Stimulated activated CD4-positive, alpha-beta T cell treated with anti-CD3 and anti-CD28 coated beads, Interleukin-12 subunit alpha, Interleukin-12 subunit beta, amount 100 ng/mL, for 48 hours (primary cell): ENCODE data around the gene PIGU.
"Not testable (repeated sequence)": the region's sequence is repeated elsewhere in the genome, so short reads cannot be mapped to it uniquely, and the experiment has no call there.

ENCODE experiments used
- DNase-seq, 3 donors: peaks; one replicate each; pipeline ENCODE4 v3.0.0-alpha.2; 2020; ENCODE audit warnings: low read depth in 2 of 3, low spot score in 1 of 3

Gene PIGU

GRCh38 chr20:34516247-34517113, 160.4 kb downstream of the PIGU start, which contains the start of gene DYNLRB1:
Gene DYNLRB1, plus strand, starts transcription at chr20:34516422. Its CDS starts 37 bp downstream, at chr20:34516459.
- peak; percentile 89 to 95 (median 93) for DNase-seq

- DNase-seq = peak; percentile 48 to 59 (median 57)
Observed at GRCh38 chr20:34515484-34516246, 161.2 kb downstream of the PIGU start.

- no peak for DNase-seq
Observed at GRCh38 chr20:34514897-34515483, 161.9 kb downstream of the PIGU start.

GRCh38 chr20:34514034-34514433, 162.9 kb downstream of the PIGU start:
- not testable (repeated sequence) for DNase-seq

DNA sequence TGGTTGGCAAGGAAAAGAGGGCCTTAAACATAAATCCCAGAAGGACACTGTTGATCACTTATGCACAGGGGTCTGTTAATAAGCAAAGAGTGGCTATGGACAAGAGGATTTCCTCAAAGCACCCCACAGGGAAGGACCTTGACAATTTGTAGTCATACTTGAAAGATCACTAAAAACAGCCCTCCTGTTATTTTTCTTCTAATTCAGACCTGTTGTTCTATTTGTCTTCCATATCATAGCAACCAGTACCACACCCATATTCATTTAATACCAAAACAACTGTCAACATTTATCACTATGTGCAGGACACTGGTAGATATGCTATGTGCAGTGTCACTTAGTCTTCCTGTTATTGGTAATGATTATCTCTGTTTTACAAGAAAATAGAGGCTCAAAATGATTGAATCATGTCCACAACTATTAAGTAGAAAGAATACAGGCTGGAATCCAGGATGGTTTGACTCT, 163.9 kb downstream of the PIGU start:
- no peak for DNase-seq

DNA sequence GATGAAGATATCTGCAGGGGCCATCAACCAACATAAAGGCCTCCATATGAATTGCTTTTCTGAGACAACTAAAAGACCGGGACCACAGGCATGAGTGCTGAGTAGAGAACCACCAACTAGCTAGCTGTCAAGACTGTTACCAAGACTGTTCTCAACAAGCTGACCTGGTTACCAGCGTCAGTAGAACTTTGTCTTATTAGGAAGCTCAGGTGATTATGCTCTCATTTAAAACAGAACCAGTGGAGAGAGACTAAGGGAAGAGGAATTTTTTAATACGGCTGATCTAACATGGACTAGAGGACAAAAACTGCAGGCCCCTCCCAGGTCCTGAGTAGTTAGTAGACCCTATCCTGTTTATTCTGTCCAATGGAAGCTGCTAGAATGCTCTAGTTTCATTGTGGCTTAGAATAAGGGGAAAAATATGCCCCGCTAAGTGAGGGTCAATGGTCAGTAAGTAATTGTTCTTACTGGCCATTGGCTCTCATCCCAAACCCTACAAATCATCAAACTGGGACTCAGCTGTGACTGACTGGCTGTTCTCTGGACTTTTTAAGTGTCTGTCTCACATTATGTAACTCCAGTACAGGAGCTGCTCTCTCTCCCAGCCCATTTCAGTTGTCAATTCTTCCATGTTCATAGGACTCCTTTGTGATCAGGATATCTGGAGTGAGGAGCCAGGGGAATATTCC, 164.5 kb downstream of the PIGU start:
- no peak for DNase-seq

- DNase-seq = no peak
Observed at GRCh38 chr20:34511891-34512265, 165.0 kb downstream of the PIGU start.

- DNase-seq = no peak
Observed at GRCh38 chr20:34510575-34510974, 166.3 kb downstream of the PIGU start.
